ENCODE data around the gene FGG. TPM values are rescaled to one million over a fixed set of nuclear protein-coding genes. Genes with fewer than 3 reads are reported as not detected.

Gene FGG
- total and polyA plus RNA-seq, 2 of the 13 experiments (the other 11 are each of a cell fraction or from before 2014, with no cell fraction given): 1,037 to 2,423 TPM

DNA sequence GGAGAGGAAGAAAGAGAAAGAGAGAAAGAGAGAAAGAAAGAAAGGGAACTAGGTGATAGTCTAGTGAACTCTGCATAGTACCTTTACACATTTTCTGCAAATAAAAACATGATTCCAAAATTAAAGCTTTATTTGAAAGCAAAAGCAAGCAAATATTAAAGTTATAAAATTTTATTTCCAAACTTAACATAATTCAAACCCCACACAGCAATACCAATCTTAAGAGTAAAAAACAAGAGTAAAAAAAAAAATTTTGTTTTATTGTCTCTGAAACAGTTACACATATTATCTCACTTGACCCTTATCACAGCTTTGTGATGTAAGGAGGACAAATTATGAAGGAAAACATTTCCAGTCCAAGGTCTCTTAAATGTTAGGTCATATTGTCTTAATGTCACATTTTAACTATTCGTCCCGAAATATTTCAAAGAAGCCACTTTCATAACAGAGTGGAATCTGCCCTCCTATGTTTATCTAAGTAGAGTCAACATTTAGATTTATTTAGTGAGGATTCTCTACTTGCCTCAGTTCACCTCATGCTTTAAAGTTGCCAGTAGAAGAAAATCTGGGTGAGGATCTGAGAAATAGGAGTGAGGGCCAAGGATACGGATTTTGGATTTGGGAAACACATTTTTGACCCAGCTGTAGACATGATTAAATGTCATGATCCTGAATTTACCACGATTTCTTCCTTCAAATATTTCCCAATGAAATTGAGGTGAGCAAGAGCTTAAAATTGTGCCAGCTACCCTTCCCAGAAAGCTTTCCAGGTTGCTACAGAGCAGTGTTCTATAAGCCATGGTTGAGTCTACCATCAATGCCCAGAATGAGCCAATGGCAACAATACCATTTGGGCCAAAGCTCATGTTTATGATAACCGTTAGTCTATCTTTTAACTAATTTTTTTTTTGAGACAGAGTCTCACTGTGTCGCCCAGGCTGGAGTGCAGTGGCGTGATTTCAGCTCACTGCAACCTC is 14.4 kb downstream of the FGG start (continued):
- no peak for TF ChIP-seq SMC3 (IDR thresholded peaks at IDR 0.05; ENCODE audit: low read length)
- TF ChIP-seq NONO (IDR thresholded peaks at IDR 0.05): no peak
- 0 out of 2 replicates have a peak, but pooled peaks have one; percentile 50 for TF ChIP-seq NONO (CRISPR knock-in tag; conservative IDR thresholded peaks at IDR 0.05)
- peak; percentile 98 for TF ChIP-seq NR2F6 (IDR thresholded peaks at IDR 0.05)
- TF ChIP-seq NR2F6 (CRISPR knock-in tag; IDR thresholded peaks at IDR 0.05): peak; percentile 94
- TF ChIP-seq ZNF615 (CRISPR knock-in tag; IDR thresholded peaks at IDR 0.05; ENCODE audit: borderline replicate concordance): no peak
- no peak for TF ChIP-seq KLF13 (CRISPR knock-in tag; IDR thresholded peaks at IDR 0.05)
- TF ChIP-seq, protein P1, sequence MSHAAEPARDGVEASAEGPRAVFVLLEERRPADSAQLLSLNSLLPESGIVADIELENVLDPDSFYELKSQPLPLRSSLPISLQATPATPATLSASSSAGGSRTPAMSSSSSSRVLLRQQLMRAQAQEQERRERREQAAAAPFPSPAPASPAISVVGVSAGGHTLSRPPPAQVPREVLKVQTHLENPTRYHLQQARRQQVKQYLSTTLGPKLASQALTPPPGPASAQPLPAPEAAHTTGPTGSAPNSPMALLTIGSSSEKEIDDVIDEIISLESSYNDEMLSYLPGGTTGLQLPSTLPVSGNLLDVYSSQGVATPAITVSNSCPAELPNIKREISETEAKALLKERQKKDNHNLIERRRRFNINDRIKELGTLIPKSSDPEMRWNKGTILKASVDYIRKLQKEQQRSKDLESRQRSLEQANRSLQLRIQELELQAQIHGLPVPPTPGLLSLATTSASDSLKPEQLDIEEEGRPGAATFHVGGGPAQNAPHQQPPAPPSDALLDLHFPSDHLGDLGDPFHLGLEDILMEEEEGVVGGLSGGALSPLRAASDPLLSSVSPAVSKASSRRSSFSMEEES (CRISPR knock-in tag; IDR thresholded peaks at IDR 0.05): peak; percentile 83
- peak; percentile 97 for TF ChIP-seq MIXL1 (CRISPR knock-in tag; IDR thresholded peaks at IDR 0.05)
- TF ChIP-seq FOXK1 (CRISPR knock-in tag; IDR thresholded peaks at IDR 0.05; ENCODE audit: borderline replicate concordance, low read depth): peak; percentile 97
- no peak for TF ChIP-seq ATRX (CRISPR knock-in tag; IDR thresholded peaks at IDR 0.05; ENCODE audit: borderline replicate concordance)
- peak; percentile 87; the same call in 1 of the 2 replicates for TF ChIP-seq TBX3 (IDR thresholded peaks at IDR 0.05; ENCODE audit: borderline replicate concordance)
- TF ChIP-seq ZSCAN22 (CRISPR knock-in tag; IDR thresholded peaks at IDR 0.05): 0 out of 2 replicates have a peak, but pooled peaks have one; percentile 54
- peak; percentile 40; the same call in 1 of the 2 replicates for TF ChIP-seq REPIN1 (CRISPR knock-in tag; IDR thresholded peaks at IDR 0.05; ENCODE audit: borderline replicate concordance, low read depth)
- TF ChIP-seq, protein P2, sequence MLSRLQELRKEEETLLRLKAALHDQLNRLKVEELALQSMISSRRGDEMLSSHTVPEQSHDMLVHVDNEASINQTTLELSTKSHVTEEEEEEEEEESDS (CRISPR knock-in tag; IDR thresholded peaks at IDR 0.05; ENCODE audit: borderline replicate concordance): no peak
- TF ChIP-seq, protein P3, sequence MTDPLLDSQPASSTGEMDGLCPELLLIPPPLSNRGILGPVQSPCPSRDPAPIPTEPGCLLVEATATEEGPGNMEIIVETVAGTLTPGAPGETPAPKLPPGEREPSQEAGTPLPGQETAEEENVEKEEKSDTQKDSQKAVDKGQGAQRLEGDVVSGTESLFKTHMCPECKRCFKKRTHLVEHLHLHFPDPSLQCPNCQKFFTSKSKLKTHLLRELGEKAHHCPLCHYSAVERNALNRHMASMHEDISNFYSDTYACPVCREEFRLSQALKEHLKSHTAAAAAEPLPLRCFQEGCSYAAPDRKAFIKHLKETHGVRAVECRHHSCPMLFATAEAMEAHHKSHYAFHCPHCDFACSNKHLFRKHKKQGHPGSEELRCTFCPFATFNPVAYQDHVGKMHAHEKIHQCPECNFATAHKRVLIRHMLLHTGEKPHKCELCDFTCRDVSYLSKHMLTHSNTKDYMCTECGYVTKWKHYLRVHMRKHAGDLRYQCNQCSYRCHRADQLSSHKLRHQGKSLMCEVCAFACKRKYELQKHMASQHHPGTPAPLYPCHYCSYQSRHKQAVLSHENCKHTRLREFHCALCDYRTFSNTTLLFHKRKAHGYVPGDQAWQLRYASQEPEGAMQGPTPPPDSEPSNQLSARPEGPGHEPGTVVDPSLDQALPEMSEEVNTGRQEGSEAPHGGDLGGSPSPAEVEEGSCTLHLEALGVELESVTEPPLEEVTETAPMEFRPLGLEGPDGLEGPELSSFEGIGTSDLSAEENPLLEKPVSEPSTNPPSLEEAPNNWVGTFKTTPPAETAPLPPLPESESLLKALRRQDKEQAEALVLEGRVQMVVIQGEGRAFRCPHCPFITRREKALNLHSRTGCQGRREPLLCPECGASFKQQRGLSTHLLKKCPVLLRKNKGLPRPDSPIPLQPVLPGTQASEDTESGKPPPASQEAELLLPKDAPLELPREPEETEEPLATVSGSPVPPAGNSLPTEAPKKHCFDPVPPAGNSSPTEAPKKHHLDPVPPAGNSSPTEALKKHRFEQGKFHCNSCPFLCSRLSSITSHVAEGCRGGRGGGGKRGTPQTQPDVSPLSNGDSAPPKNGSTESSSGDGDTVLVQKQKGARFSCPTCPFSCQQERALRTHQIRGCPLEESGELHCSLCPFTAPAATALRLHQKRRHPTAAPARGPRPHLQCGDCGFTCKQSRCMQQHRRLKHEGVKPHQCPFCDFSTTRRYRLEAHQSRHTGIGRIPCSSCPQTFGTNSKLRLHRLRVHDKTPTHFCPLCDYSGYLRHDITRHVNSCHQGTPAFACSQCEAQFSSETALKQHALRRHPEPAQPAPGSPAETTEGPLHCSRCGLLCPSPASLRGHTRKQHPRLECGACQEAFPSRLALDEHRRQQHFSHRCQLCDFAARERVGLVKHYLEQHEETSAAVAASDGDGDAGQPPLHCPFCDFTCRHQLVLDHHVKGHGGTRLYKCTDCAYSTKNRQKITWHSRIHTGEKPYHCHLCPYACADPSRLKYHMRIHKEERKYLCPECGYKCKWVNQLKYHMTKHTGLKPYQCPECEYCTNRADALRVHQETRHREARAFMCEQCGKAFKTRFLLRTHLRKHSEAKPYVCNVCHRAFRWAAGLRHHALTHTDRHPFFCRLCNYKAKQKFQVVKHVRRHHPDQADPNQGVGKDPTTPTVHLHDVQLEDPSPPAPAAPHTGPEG (CRISPR knock-in tag; IDR thresholded peaks at IDR 0.05): no peak
- TF ChIP-seq ETV6 (CRISPR knock-in tag; conservative IDR thresholded peaks at IDR 0.05): no peak
- TF ChIP-seq, protein P4, sequence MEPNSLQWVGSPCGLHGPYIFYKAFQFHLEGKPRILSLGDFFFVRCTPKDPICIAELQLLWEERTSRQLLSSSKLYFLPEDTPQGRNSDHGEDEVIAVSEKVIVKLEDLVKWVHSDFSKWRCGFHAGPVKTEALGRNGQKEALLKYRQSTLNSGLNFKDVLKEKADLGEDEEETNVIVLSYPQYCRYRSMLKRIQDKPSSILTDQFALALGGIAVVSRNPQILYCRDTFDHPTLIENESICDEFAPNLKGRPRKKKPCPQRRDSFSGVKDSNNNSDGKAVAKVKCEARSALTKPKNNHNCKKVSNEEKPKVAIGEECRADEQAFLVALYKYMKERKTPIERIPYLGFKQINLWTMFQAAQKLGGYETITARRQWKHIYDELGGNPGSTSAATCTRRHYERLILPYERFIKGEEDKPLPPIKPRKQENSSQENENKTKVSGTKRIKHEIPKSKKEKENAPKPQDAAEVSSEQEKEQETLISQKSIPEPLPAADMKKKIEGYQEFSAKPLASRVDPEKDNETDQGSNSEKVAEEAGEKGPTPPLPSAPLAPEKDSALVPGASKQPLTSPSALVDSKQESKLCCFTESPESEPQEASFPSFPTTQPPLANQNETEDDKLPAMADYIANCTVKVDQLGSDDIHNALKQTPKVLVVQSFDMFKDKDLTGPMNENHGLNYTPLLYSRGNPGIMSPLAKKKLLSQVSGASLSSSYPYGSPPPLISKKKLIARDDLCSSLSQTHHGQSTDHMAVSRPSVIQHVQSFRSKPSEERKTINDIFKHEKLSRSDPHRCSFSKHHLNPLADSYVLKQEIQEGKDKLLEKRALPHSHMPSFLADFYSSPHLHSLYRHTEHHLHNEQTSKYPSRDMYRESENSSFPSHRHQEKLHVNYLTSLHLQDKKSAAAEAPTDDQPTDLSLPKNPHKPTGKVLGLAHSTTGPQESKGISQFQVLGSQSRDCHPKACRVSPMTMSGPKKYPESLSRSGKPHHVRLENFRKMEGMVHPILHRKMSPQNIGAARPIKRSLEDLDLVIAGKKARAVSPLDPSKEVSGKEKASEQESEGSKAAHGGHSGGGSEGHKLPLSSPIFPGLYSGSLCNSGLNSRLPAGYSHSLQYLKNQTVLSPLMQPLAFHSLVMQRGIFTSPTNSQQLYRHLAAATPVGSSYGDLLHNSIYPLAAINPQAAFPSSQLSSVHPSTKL (CRISPR knock-in tag; IDR thresholded peaks at IDR 0.05): peak; percentile 99

Data from HepG2 (cell line).